HT-29 (cell line): ENCODE data around the gene OGG1. TPM values are rescaled to one million over a fixed set of nuclear protein-coding genes. Genes with fewer than 3 reads are reported as not detected.

Experiments
- DNase-seq: peaks from one replicate; pipeline ENCODE4 v3.0.0-alpha.2; 2015; ENCODE audit warnings: low spot score
- total RNA-seq: library from RNA; depleted of rRNA; stranded (reverse); fragments of >200 nt; shearing (Covaris generic); gene quantifications from 2 replicates; pipeline ENCODE4 v1.2.3, GENCODE V29; 2014

OGG1 gene
- total RNA-seq, 1 experiment from 2014 or later = 31.2 TPM

- peak; percentile 19 for DNase-seq
Observed at GRCh38 chr3:9727041-9727595, 22.6 kb upstream of the OGG1 start.

GRCh38 chr3:9727743-9728142, 22.0 kb upstream of the OGG1 start:
- no peak for DNase-seq

- DNase-seq = no peak
Observed at GRCh38 chr3:9729419-9729818, 20.3 kb upstream of the OGG1 start.

- peak; percentile 1 for DNase-seq
Observed at GRCh38 chr3:9730657-9731205, 19.0 kb upstream of the OGG1 start.

GRCh38 chr3:9731206-9732079, 18.3 kb upstream of the OGG1 start, which contains the start of gene BRPF1:
Gene BRPF1, plus strand, starts transcription at chr3:9731735. Its CDS starts 2,406 bp downstream, at chr3:9734141.
- DNase-seq = peak; percentile 93

- peak; percentile 4 for DNase-seq
Observed at GRCh38 chr3:9732080-9732739, 17.5 kb upstream of the OGG1 start.

- DNase-seq = no peak
Observed at GRCh38 chr3:9732740-9733115, 17.0 kb upstream of the OGG1 start.

GRCh38 chr3:9736831-9737230, 12.9 kb upstream of the OGG1 start:
- DNase-seq = no peak

- no peak for DNase-seq
Observed at GRCh38 chr3:9739181-9739580, 10.6 kb upstream of the OGG1 start.

GRCh38 chr3:9742560-9742959, 7.2 kb upstream of the OGG1 start:
- DNase-seq = no peak

- no peak for DNase-seq
Observed at GRCh38 chr3:9743548-9743947, 6.2 kb upstream of the OGG1 start.

- no peak for DNase-seq
Observed at GRCh38 chr3:9744162-9744561, 5.6 kb upstream of the OGG1 start.

- no peak for DNase-seq
Observed at GRCh38 chr3:9745521-9745920, 4.2 kb upstream of the OGG1 start.

- DNase-seq = no peak
Observed at GRCh38 chr3:9746330-9746729, 3.4 kb upstream of the OGG1 start.

GRCh38 chr3:9747267-9747666, 2.5 kb upstream of the OGG1 start:
- no peak for DNase-seq

GRCh38 chr3:9748031-9748430, 1.7 kb upstream of the OGG1 start:
- no peak for DNase-seq

- no peak for DNase-seq
Observed at GRCh38 chr3:9749296-9749644, 482 bp upstream of the OGG1 start.

- peak; percentile 15 for DNase-seq
Observed at GRCh38 chr3:9750556-9751411, 1.0 kb downstream of the OGG1 start.

- no peak for DNase-seq
Observed at GRCh38 chr3:9754678-9755077, 4.9 kb downstream of the OGG1 start.

GRCh38 chr3:9757427-9757826, 7.7 kb downstream of the OGG1 start:
- no peak for DNase-seq

- no peak for DNase-seq
Observed at GRCh38 chr3:9760779-9761505, 11.2 kb downstream of the OGG1 start.
